Epithelial cell of proximal tubule (primary cell): Measurements from ENCODE around the gene STX11. TPM values are rescaled to one million over a fixed set of nuclear protein-coding genes. Genes with fewer than 3 reads are reported as not detected.

ENCODE experiments used
- DNase-seq: peaks from one replicate; pipeline ENCODE4 v3.0.0-alpha.2; 2011; ENCODE audit warnings: low read depth
- H3K4me3 ChIP-seq: 2 replicates; pipeline ENCODE4 v1.5.1; 2011; ENCODE audit warnings: low read depth, mild to moderate bottlenecking, low read length
- total RNA-seq: library from RNA; depleted of rRNA; stranded (reverse); fragments of >200 nt; gene quantifications from 2 replicates; pipeline ENCODE4 v1.2.3, GENCODE V29; 2015
- TF ChIP-seq, protein P1 (sequence below): conservative IDR thresholded peaks from 2 replicates; pipeline ENCODE4 v1.5.1; 2012; ENCODE audit warnings: low read depth, mild to moderate bottlenecking, low read length

The STX11 gene
- total RNA-seq, 1 donor from 2014 or later = 0.52 TPM

DNA sequence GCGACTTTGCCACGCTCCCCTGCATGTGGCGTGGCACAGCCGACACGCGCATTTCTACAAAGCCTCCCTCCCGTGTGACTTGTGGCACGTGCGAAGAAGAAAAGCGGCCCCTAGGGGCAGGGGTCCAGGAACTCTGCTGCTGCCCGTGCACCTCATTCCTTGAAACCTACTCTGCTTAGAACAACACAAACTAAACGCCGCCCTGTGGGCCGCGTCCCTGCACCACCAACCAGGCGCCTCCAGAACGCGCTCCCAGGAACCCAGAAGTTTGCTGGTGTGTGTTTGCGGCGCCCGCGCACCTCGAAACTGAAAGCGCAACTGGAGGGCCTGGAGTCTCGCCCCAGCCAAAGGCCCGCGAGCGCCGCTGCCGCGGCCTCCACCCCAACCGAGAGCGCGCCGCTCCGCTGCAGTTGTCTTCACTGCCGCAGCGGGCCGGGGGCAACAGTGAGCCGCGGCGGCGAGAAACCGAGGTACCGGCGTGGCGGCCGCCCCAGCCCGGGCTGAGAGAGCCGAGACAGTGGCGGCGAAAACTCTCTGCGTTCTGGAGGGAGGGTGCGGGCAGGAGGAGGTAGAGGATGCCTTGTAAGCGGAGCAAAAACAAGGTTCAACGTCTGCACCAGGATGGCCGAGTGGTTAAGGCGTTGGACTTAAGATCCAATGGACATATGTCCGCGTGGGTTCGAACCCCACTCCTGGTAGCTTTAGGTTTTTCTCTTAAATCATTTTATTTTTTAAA lies 65.8 kb downstream of the STX11 start:
- DNase-seq = peak; percentile 76
- peak overlapping the region; percentile 81 for H3K4me3 ChIP-seq
- TF ChIP-seq, protein P1, sequence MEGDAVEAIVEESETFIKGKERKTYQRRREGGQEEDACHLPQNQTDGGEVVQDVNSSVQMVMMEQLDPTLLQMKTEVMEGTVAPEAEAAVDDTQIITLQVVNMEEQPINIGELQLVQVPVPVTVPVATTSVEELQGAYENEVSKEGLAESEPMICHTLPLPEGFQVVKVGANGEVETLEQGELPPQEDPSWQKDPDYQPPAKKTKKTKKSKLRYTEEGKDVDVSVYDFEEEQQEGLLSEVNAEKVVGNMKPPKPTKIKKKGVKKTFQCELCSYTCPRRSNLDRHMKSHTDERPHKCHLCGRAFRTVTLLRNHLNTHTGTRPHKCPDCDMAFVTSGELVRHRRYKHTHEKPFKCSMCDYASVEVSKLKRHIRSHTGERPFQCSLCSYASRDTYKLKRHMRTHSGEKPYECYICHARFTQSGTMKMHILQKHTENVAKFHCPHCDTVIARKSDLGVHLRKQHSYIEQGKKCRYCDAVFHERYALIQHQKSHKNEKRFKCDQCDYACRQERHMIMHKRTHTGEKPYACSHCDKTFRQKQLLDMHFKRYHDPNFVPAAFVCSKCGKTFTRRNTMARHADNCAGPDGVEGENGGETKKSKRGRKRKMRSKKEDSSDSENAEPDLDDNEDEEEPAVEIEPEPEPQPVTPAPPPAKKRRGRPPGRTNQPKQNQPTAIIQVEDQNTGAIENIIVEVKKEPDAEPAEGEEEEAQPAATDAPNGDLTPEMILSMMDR = peak; percentile 59

DNA sequence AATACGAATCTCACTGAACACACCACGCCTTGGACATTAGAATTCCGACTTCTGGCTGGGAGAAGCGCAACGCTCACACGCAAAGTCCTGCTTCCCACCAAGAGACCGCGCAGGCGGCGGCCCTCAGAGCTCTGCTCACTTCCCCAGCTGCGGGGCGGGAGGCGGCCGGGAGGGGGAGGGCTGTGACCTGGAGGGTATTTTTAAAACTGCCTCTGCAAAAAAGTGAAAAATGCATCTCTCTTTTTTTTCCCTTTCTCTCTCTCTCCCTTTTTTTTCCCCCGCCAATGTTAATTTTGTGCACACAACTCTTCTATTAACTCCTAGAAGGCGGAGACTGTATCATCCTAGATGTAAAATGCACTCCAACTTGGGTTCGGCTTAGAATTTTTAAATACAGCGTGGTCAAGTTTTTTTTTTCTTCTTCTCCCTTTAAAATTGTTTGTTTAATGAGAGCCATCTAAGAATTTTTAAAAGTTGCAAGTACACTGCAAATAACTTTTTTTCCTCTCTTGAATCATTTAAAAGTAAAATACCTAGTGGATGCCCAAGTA lies 66.4 kb downstream of the STX11 start:
- peak overlapping the region; percentile 81 for H3K4me3 ChIP-seq
- TF ChIP-seq, protein P1 = no peak
- no peak for DNase-seq

DNA sequence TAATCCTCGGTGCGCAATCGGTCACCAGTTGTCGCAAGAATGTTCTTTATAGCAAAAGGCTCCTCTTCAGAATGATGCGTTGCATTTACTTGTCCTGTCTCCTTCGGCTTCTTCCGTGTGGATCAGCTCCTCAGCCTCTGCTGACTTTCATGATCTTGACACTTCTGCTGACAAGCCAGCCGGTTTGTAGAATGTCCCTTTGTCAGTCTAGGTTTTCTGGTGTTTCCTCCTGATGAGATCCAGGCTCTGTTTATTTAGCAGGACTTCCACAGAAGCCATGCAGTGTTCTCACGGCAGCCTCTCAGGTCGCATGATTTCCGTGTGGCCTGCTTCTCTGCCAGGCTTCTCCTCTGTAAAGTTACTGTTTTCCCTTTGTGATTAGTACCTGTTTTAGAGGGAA lies 66.9 kb downstream of the STX11 start:
- TF ChIP-seq, protein P1 = no peak
- peak overlapping the region; percentile 81 for H3K4me3 ChIP-seq
- DNase-seq = no peak

DNA sequence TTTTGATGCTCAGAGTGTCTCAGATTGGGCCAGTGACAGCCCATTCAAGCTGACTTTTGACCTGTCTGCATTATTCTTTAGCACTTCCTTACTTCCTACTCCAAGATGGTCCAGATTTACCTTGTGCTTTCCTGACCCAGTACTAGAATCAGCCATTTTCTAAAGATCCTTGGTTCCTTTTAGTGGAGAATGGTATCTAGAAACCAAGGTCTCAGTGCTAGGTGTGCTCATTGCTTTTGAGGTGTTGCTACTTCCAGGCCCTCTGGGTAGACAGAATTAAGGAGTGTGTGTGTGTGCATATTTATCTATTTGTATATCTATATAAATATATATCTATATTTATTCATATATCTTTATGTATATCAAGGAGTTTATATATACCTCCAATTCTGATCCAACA lies 67.5 kb downstream of the STX11 start:
- H3K4me3 ChIP-seq = no peak overlapping the region
- TF ChIP-seq, protein P1 = no peak
- DNase-seq = no peak

DNA sequence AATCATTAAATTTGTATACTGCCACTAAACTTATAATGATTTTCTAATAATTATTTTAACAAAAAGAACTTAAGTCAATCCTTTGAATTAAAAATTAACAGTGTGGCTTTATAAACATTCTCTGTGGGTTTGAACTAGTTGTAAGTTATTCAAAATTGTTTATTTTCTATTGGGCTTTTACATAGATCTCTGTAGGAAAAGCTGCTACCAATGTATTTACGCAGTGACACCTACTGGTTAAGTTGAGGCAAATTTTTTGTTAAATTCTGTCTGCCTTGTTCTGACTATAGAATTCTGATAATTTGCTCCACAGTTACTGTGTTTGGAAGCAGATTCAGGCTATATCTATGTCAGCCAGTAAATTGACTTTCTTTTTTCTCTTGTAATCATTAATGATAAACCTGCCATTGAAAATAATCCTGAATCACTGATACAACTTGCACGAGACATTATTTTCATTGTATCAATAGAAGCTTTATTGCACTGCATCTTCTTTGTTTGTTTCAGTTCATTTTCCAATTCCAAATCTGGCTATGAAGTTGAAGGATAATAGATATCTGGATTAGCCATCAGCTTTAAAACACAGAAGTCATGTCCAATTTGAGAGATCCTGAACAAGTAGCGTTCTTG lies 68.9 kb downstream of the STX11 start:
- TF ChIP-seq, protein P1 = peak; percentile 65
- DNase-seq = no peak
- no peak overlapping the region for H3K4me3 ChIP-seq

DNA sequence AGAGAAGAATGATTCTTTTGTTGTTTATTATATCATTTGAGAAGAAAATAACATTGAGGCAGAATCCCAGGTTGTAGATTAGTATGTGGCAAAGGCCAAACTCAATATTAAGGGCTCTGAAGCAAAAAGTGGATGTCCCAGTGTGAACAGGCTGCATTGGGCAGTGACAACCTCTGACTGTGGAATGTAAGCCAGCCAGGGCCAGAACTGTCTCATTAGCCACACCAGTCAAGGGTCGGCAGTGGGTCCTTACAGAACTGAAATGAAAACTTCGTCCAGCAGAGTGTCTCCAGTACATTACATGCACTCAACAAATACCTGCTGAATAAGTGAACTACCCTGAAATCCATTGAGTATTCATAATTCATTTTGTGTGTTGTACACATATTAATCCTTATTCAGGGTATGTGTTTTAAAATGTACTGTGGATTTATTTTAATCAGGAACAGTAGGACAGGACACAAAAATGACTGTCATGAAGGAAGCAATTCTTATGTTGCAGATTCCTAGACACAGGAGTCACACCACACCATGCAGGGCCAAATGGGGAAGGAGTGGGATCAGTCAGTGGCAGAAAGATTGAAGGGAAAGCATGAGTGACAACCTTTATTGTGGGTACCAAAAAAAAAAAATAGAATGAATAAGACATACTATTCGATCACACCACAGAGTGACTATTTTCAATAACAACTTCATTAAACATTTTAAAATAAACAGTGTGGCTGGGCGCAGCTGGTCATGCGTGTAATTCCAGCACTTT lies 69.9 kb downstream of the STX11 start:
- H3K4me3 ChIP-seq = no peak overlapping the region
- no peak for DNase-seq
- TF ChIP-seq, protein P1 = no peak
